Activated B cell treated with CpG ODN at 0.5 μM for 24 hours (primary cell): ENCODE results near the gene SMARCB1. TPM values are rescaled to one million over a fixed set of nuclear protein-coding genes. Genes with fewer than 3 reads are reported as not detected.
A peak's percentile ranks its signal among the peaks of the same experiment; 100 is the strongest.

Experiments used
- ATAC-seq: fragments of 200-7000 bp; cut with Tn5 transposase; one replicate; pipeline ENCODE4 v1.10.0; 2021; ENCODE audit warnings: low read depth, mild to moderate bottlenecking, moderate library complexity
- CTCF ChIA-PET: fragments of 350-600 bp; sonication (Branson Sonifier 250); formaldehyde crosslinking; loops from one replicate; lab custom pipeline; 2021; ENCODE audit warnings: antibody characterized with exemption; lab: Charles Lee
- POLR2A ChIA-PET: fragments of 350-600 bp; sonication (Branson Sonifier 250); formaldehyde crosslinking; loops from one replicate; lab custom pipeline; 2021; ENCODE audit warnings: antibody characterized with exemption; lab: Charles Lee
- DNase-seq: peaks from one replicate; pipeline ENCODE4 v3.0.0; 2022
- H3K27ac Mint-ChIP-seq: one replicate; pipeline ENCODE4 v1.8.0; 2020; ENCODE audit warnings: mixed read lengths
- H3K27me3 Mint-ChIP-seq: one replicate; pipeline ENCODE4 v1.8.0; 2021; ENCODE audit warnings: mixed read lengths
- H3K36me3 Mint-ChIP-seq: one replicate; pipeline ENCODE4 v1.8.0; 2021; ENCODE audit warnings: low read depth, mixed read lengths
- H3K4me1 Mint-ChIP-seq: one replicate; pipeline ENCODE4 v1.8.0; 2021; ENCODE audit warnings: mixed read lengths
- H3K4me3 Mint-ChIP-seq: one replicate; pipeline ENCODE4 v1.8.0; 2020; ENCODE audit warnings: mild to moderate bottlenecking, mixed read lengths
- H3K9me3 Mint-ChIP-seq: one replicate; pipeline ENCODE4 v1.8.0; 2020; ENCODE audit warnings: mixed read lengths
- intact Hi-C: fragments of 100-400 bp; cut with micrococcal nuclease; formaldehyde crosslinking; loops from one replicate; pipeline ENCODE4 v1.15.1; 2024
- total RNA-seq: library from RNA; stranded (reverse); gene quantifications from 2 replicates; pipeline ENCODE4 v1.2.3, GENCODE V29; 2022
- TF ChIP-seq, protein P1 (sequence below): fragments of 200-600 bp; IDR thresholded peaks from one replicate; pipeline ENCODE4 v1.8.0; 2022; ENCODE audit warnings: antibody characterized with exemption, mild to moderate bottlenecking

SMARCB1 gene
- total RNA-seq, 1 donor from 2014 or later, result 161 TPM

DNA sequence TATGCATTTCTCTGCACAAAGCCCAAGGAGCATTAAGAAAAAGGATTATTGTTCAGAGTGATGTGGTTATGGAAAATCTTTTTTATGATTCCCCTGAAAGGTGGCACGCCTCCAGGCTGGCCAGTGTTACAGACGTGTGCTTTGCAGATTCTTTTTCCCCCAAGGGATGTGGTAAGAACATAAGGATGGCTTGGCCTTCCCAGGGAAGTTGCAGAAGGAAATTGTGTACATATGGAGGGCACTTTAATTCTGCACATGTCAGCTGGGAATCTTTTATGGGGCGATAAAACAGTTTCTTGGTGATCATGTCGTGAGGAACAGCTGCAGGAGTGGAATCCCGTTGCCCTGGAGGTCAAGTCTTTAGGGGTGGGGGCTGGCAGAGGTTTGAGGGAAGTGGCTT lies 9.7 kb downstream of the SMARCB1 start:
- CTCF ChIA-PET, result no interaction called here
- intact Hi-C loops, result no loop called here
- Mint-ChIP-seq H3K4me1 (peaks cover 44% of the 10 kb centered on the region), H3K9me3 (no peaks in the 10 kb centered on the region), H3K27me3 (no peaks in the 10 kb centered on the region), H3K4me3 (no peak overlapping the region), H3K27ac (peak overlapping the region; percentile 61), H3K36me3 (peaks cover 75% of the 10 kb centered on the region)
- TF ChIP-seq, protein P1, sequence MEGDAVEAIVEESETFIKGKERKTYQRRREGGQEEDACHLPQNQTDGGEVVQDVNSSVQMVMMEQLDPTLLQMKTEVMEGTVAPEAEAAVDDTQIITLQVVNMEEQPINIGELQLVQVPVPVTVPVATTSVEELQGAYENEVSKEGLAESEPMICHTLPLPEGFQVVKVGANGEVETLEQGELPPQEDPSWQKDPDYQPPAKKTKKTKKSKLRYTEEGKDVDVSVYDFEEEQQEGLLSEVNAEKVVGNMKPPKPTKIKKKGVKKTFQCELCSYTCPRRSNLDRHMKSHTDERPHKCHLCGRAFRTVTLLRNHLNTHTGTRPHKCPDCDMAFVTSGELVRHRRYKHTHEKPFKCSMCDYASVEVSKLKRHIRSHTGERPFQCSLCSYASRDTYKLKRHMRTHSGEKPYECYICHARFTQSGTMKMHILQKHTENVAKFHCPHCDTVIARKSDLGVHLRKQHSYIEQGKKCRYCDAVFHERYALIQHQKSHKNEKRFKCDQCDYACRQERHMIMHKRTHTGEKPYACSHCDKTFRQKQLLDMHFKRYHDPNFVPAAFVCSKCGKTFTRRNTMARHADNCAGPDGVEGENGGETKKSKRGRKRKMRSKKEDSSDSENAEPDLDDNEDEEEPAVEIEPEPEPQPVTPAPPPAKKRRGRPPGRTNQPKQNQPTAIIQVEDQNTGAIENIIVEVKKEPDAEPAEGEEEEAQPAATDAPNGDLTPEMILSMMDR, result no peak
- ATAC-seq (no peak), DNase-seq (no peak)
- POLR2A ChIA-PET, result interaction anchor here (1.7 kb wide), 1 partner anchor 47 kb away, joined by 3 read pairs; no protein-coding TSS in a partner anchor

DNA sequence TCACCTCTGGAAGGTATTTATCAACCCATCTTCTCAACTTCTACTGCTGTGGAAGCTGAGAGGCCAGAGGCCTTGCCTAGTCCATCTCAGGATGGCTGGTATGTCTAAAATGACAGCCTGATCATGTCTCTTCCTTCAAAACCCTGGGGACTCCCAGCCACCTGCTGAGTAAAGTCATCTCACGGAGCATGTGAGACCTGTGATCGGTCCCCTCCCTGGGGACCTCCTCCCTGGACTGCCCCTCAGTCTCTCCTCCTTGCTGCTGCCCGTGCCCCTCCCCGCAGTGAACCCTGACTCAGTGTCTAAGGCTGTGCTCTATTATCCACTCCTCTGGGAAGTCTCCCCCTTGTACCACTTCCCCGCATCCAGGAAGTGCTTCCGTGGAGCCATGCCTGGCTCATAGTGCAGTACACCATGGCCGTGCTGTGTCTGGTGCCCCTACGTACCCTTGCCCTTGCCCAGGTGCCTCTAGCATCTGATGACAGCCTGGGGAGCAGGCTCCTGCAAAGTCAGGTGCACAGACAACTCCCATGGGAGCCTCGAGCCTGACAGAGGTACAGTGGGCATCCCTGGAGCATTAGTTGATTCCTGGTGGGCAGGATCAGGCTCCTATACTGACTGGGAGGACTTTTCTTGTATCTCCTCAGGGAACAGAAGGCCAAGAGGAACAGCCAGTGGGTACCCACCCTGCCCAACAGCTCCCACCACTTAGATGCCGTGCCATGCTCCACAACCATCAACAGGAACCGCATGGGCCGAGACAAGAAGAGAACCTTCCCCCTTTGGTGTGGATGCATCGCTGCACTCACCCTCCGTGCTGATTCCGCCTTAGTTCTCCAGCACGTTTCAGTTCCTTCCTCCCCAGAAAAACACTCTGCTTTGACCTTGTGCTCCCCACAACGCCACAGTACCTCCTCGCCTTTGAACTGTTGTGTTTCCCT lies 13.8 kb downstream of the SMARCB1 start:
- H3K9me3 Mint-ChIP-seq, result no peaks in the 10 kb centered on the region

DNA sequence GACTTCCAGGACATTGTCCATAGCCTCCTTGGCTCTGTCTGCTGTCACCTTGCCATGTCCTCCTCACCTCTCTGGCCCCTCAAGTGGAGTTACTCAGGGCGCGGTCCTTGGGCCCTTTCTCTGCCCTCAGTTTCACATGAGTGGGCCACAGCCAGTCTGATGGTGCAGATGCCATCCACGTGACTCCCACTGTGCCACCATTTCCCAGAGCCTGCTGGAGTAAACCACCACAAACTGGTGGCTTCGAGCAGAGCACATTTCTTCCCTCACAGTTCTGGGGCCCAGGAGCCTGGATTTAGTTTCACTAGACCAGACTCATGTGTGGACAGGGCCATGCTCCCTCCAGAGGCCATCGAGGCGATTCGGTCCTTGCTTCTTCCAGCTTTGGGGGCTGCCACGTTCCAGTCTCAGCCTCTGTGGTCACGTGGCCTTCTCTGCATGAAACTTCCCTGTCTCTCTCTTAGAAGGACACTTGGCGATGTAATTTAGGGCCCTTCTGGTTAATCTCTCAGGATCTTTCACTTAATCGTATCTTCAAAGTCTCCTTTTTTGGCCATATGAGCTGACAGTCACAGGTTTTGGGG lies 14.6 kb downstream of the SMARCB1 start:
- H3K4me1 Mint-ChIP-seq, result peaks cover 86% of the 10 kb centered on the region
- H3K27ac Mint-ChIP-seq, result peak overlapping the region; percentile 97
- peak overlapping the region; percentile 49 for H3K4me3 Mint-ChIP-seq

More for the DNA sequence above, 13.8 kb downstream of the SMARCB1 start:
- intact Hi-C loops, result loop anchor here (1.0 to 2.0 kb wide), 5 partner anchors 13 to 94 kb away; partner anchors contain the start of genes DERL3, MIF and MMP11
- peak overlapping the region; percentile 49 for H3K4me3 Mint-ChIP-seq
- ATAC-seq (peak; percentile 77), DNase-seq (peak; percentile 68)
- peaks cover 74% of the 10 kb centered on the region for H3K36me3 Mint-ChIP-seq
- TF ChIP-seq, protein P1, result no peak
- H3K4me1 Mint-ChIP-seq, result peaks cover 78% of the 10 kb centered on the region
- peak overlapping the region; percentile 97 for H3K27ac Mint-ChIP-seq
- ChIA-PET POLR2A (interaction anchor here (0.6 to 5.0 kb wide), 19 partner anchors 11 to 1689 kb away, joined by 3 to 46 read pairs (median 4); partner anchors contain the start of genes CHCHD10, DERL3, MIF and MMP11), CTCF (no interaction called here)
- no peaks in the 10 kb centered on the region for H3K27me3 Mint-ChIP-seq

DNA sequence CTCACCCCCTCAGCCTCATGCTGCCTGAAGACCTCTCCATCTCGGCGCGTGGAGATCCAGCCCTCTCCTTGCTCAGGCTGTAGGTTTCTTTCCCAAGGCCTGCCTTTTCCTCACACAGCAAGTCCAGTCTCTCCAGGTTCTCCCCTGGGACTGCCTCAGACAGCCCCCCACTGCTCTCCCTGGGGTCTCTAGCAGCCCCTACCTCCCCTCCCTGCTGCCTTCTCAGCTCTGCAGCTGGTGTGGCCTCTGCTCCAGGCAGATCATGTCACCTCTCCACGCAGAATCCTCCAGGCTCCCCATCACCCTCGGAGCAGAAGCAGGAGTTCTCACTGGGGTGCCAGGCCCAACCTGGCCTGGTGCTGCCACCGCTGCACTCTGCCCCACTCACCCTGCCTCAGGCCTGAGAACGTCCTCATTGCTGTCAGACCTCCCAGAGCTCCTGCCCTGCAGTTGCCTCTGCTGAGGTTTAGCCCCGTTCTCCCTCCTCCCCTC lies 15.2 kb downstream of the SMARCB1 start:
- ATAC-seq, result no peak
- no peak for DNase-seq
- POLR2A ChIA-PET, result interaction anchor here (0.6 to 5.0 kb wide), 8 partner anchors 31 to 92 kb away, joined by 3 to 46 read pairs (median 4); partner anchors contain the start of genes DERL3, MIF and ZNF70
- peak overlapping the region; percentile 97 for H3K27ac Mint-ChIP-seq
- CTCF ChIA-PET, result interaction anchor here (1.1 kb wide), 1 partner anchor 47 kb away, joined by 4 read pairs; no protein-coding TSS in a partner anchor
- peak overlapping the region; percentile 75 for H3K4me3 Mint-ChIP-seq
- H3K27me3 Mint-ChIP-seq, result no peaks in the 10 kb centered on the region
- TF ChIP-seq, protein P1, result no peak
- H3K9me3 Mint-ChIP-seq, result no peaks in the 10 kb centered on the region
- peaks cover 75% of the 10 kb centered on the region for H3K36me3 Mint-ChIP-seq
- intact Hi-C loops, result loop anchor here (2.0 kb wide), 1 partner anchor 29 kb away; the partner anchor contains the start of gene MMP11
- H3K4me1 Mint-ChIP-seq, result peaks cover 92% of the 10 kb centered on the region

More for the DNA sequence above, 14.6 kb downstream of the SMARCB1 start:
- H3K9me3 Mint-ChIP-seq, result no peaks in the 10 kb centered on the region
- intact Hi-C loops, result loop anchor here (2.0 kb wide), 1 partner anchor 29 kb away; the partner anchor contains the start of gene MMP11
- peaks cover 76% of the 10 kb centered on the region for H3K36me3 Mint-ChIP-seq
- CTCF ChIA-PET, result interaction anchor here (1.1 kb wide), 1 partner anchor 48 kb away, joined by 4 read pairs; no protein-coding TSS in a partner anchor
- POLR2A ChIA-PET, result interaction anchor here (0.6 to 5.0 kb wide), 13 partner anchors 12 to 92 kb away, joined by 3 to 46 read pairs (median 4); partner anchors contain the start of genes CHCHD10, DERL3, MIF and SLC2A11
- H3K27me3 Mint-ChIP-seq, result no peaks in the 10 kb centered on the region
- TF ChIP-seq, protein P1, result no peak
- ATAC-seq (peak; percentile 3), DNase-seq (peak; percentile 54)
